Keratinocyte (primary cell): ENCODE measurements around the gene PTPRN2.

Experiments used
- EZH2 ChIP-seq: IDR thresholded peaks from one replicate; pipeline ENCODE4 v1.6.1; 2012; ENCODE audit warnings: inconsistent platforms, mild to moderate bottlenecking, low read length, moderate library complexity
- TF ChIP-seq, protein P1 (sequence below), 3 experiments: IDR thresholded peaks in 1 of 3; conservative IDR thresholded peaks in 1 of 3; optimal IDR thresholded peaks in 1 of 3; 2 replicates in 2 of 3; 3 replicates in 1 of 3; pipeline versions ENCODE3 to v1.5.1; 2011; ENCODE audit warnings: low read length in 3 of 3, mild to moderate bottlenecking in 3 of 3, moderate library complexity in 2 of 3, control low read depth in 1 of 3, inconsistent platforms in 1 of 3; ENCODE audit not compliant: insufficient read depth in 2 of 3; ENCODE audit errors: extremely low read depth in 1 of 3

DNA sequence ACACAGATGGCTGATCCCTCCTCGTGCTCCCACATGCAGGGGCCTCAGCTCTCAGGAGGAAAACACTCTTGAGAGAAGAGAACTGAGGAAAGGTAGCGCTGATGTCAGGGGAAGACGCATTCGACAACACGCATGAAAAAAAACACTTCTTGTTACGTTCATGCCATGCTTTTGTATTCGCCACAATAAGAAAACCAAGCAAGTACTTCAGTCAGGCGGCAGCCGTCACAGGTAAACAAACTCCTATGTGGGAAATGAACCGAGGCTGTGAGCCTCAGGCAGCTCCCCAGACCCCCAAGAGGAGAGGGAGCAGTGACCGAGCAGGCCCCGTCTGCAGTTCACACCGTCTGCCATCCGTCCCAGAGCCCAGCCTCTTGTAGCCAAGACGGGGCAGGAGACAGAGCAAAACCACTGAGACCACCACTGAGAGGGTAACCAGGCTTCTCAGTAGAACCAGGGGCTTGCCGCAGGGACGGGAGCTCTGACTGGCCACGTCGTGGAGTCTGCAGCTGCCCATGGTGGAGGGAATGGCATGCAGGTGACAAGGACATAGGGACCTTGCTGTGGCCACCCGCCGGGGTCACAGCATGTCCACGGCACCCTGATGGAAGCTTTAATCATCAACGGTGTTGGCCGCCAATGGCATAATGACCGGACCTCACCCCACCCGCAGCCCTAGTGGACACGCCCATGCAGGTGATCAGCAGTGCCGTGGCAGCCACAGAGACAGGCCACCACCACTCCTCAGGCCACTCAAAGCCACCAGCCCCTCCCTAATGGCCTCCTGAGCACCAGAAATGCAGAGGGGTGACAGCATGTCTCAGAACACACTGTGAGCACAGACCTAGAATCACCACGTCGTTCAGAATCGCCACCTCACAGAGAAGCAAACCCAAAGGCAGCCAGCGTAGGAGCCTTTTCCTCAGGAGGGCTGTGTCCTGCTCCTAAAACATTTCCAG lies 304.3 kb downstream of the PTPRN2 start:
- no peak for TF ChIP-seq EZH2
- TF ChIP-seq, protein P1, sequence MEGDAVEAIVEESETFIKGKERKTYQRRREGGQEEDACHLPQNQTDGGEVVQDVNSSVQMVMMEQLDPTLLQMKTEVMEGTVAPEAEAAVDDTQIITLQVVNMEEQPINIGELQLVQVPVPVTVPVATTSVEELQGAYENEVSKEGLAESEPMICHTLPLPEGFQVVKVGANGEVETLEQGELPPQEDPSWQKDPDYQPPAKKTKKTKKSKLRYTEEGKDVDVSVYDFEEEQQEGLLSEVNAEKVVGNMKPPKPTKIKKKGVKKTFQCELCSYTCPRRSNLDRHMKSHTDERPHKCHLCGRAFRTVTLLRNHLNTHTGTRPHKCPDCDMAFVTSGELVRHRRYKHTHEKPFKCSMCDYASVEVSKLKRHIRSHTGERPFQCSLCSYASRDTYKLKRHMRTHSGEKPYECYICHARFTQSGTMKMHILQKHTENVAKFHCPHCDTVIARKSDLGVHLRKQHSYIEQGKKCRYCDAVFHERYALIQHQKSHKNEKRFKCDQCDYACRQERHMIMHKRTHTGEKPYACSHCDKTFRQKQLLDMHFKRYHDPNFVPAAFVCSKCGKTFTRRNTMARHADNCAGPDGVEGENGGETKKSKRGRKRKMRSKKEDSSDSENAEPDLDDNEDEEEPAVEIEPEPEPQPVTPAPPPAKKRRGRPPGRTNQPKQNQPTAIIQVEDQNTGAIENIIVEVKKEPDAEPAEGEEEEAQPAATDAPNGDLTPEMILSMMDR (optimal IDR thresholded peaks at IDR 0.05 in 1 of 3, IDR thresholded peaks at IDR 0.05 in 1 of 3, conservative IDR thresholded peaks at IDR 0.05 in 1 of 3; ENCODE audit: extremely low read depth in 1 of 3, insufficient read depth in 2 of 3, low read length in 3 of 3): no peak
